ENCODE results near the gene IDH2.

- no peak for TF ChIP-seq CTCF (IDR thresholded peaks at IDR 0.05; ENCODE audit: low read depth, low read length)
- no peak for TF ChIP-seq MYC (IDR thresholded peaks at IDR 0.05; ENCODE audit: low read depth, low read length)
These were observed 17.1 kb upstream of the IDH2 start for GRCh38 chr15:90119367-90119766.

Data from NB4 (cell line).